Breast epithelium (tissue), 3 donors: ENCODE measurements around the gene MPC2.

Source experiments
- POLR2A ChIP-seq: fragments of 450-650 bp; IDR thresholded peaks from one replicate; pipeline ENCODE4 v1.6.1; 2016; ENCODE audit warnings: antibody characterized with exemption, mild to moderate bottlenecking, moderate library complexity
- POLR2AphosphoS5 ChIP-seq, 3 donors: sonication (generic); formaldehyde crosslinking; IDR thresholded peaks; one replicate each; pipeline ENCODE4 v1.6.1; 2017; ENCODE audit warnings: antibody characterized with exemption in 3 of 3
- TF ChIP-seq, protein P1 (sequence below), 3 donors: fragments of 450-650 bp; IDR thresholded peaks; one replicate each; pipeline ENCODE4 v1.5.1; 2016 to 2017; ENCODE audit warnings: antibody characterized with exemption in 3 of 3, mild to moderate bottlenecking in 3 of 3, moderate library complexity in 3 of 3

DNA sequence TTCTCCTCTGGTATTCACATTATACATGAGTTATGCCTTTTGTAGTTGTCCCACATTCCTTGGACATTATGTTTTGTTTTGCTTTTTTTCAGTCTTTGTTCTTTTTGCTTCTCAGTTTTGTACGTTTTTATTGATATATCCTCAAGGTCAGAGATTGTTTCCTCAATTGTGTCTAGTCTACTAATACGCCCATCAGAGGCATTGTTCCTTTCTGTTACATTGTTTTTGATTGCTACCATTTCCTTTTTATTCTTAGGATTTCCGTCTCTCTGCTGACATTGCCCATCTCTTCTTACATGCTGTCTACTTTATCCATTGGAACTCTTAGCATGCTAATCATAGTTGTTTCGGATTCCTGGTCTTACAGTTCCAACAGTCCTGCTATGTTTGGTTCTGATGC, 27.8 kb upstream of the MPC2 start:
- TF ChIP-seq POLR2A (no peak), POLR2AphosphoS5 (IDR thresholded peaks at IDR 0.05) (no peak)
- TF ChIP-seq, protein P1, sequence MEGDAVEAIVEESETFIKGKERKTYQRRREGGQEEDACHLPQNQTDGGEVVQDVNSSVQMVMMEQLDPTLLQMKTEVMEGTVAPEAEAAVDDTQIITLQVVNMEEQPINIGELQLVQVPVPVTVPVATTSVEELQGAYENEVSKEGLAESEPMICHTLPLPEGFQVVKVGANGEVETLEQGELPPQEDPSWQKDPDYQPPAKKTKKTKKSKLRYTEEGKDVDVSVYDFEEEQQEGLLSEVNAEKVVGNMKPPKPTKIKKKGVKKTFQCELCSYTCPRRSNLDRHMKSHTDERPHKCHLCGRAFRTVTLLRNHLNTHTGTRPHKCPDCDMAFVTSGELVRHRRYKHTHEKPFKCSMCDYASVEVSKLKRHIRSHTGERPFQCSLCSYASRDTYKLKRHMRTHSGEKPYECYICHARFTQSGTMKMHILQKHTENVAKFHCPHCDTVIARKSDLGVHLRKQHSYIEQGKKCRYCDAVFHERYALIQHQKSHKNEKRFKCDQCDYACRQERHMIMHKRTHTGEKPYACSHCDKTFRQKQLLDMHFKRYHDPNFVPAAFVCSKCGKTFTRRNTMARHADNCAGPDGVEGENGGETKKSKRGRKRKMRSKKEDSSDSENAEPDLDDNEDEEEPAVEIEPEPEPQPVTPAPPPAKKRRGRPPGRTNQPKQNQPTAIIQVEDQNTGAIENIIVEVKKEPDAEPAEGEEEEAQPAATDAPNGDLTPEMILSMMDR (IDR thresholded peaks at IDR 0.05), result no peak
